ENCODE results near the gene TRMU.
A peak's percentile ranks its signal among the peaks of the same experiment; 100 is the strongest.

Gene TRMU

DNA sequence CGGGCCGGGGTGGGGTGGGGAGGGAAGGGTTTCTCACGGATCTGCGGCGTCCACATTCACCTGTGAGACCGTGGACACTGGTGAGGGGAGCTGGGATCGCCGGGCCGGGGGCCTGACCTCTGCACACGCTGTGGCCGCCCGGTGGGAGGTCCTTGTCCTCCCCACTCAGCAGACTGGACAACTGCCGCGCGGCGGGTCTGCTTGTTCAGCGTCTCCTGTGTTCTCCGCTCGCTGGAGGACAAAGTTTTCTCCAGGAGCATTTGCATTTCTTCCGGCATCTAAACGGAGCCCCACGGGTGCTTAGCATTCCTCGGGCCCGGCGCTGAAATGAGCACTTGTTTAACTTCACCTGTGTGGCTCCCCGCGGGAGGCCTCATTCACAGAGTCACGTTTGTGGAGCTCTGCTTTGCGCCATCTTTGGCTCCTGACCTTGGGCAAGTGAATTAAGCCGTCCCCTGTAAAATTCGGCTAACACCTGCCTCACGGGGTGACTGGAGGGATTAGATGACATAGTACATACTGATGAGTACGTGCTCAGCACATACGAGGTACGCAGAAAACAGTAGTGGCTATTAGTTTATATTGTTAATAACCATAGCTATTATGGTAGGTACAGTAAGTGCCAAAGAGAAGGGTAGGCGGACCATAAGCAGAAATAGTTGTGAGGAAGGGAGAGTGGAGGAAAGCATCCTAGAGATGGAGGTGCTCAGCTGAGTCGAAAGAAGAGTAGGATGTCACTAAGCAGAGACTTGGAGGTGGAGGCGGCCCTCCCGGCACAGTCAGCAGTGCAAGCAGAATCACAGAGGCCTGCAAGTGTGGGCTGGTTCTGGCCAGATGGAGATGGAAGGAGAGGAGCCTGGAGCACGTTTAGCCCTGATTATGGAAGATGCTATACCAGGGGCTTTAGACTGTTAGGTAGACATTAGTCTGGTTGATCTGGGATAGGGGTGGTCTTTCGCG lies 885 bp downstream of the TRMU start:
- peak; percentile 31 for DNase-seq (ENCODE audit: low read depth, low spot score)

DNA sequence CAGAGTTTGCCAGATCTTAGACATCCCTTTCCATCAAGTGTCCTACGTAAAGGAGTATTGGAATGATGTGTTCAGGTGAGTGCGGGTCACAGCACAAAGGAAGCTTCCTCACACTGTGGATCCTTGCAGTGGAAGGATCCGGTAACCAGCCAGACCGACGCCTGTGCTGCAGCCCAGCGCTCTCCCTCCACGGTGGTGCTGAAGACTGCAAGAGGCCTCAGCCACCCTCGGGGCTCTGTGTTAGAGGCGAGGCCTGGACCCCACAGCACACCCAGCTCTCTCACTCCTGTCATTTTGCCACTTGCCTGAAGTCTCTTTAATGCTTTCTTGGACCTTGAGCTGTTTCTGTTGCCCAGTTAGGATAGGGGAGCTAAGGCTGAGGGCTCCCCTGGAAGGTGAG lies 2.4 kb downstream of the TRMU start:
- DNase-seq (ENCODE audit: low read depth, low spot score) = no peak

DNA sequence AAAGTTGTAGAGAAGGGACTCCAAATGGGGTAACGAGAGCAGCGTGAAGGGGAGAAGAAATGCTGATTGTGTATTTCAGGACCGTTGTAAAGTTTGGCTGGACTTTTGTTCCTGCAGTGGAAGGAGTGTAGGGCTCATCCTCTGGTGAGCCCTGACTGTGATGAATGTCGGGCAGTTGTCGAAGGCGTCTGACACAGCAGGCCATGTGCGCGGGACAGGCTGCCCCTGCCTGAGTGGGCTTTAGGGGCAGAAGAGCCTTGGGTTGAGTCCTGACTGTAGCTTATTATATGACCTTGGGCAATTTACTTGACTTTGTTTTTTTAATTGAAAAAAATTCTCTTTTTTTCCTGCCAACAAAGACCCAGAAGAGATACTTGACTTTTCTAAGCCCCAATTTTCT lies 3.1 kb downstream of the TRMU start:
- DNase-seq (ENCODE audit: low read depth, low spot score) = no peak

DNA sequence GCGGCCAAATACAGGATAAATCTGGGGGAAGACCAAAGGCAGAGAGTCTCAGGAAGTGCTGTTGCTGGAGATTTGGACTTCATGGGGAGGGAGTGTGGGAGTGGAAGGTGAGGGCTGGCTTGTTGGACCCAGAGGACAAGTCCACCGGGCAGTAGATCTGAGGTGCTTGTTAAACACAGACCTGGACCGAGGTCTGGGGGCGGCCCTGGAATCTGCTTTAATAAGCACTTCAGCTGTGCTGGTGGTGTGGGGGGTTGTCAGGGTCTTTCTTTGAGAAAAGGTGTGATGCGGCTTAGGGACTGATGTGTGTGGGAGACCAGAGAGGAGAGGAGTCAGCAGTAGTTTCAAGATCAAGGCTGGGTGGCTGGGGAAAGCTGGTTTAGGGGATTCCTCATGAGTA lies 4.4 kb downstream of the TRMU start:
- DNase-seq (ENCODE audit: low read depth, low spot score) = no peak

DNA sequence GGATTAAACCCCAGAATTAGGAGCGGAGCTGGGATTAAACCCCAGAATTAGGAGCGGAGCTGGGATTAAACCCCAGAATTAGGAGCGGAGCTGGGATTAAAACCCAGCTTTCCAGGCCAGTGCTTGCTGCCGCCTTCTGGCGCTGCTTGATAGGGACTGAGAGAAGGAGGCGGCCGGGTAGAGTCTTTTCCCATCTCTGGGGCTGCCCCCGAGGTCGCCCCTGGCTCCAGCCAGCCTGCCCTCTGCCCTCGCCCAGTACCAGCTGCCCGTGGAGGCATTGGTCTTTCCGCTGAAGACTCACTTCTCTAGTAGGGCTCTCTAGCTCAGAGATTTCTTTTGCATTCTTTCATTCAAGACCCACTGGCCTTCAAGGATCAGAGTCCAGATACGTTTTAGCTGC lies 5.2 kb downstream of the TRMU start:
- DNase-seq (ENCODE audit: low read depth, low spot score) = no peak

DNA sequence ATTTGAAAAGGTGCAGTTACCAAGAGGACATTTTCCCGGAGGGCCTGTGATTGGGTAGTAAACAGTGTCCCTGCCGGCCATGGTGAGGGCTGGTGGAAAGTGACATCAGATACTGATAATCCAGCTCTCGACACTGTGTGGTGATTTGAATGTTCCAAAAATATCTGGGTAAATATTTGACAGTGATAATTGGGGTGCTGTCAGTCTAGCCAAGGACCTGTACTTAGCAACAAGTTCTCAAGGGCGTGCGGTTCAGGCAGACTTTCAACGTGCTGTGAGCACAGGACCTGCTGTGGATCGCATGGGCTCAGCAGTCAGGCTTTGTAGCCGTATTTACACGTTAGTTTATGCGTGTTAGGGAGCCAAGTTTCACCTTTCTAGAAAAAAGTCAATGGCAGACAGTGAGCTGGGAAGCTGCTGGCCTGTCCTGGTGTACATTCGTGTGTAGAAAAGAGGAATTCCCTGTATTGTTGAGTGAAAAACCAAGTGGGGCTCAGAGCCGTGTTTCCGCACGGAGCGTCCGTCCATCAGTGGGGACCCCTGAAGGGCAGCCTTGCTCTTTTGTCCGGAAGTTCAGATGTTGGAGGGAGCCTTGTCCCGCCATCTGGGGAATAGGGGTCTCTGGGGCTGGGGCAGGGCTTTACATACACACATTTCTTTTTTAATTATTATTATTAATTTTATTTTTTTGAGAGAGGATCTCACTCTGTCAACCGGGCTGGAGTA lies 11.3 kb downstream of the TRMU start:
- no peak for DNase-seq (ENCODE audit: low read depth, low spot score)

DNA sequence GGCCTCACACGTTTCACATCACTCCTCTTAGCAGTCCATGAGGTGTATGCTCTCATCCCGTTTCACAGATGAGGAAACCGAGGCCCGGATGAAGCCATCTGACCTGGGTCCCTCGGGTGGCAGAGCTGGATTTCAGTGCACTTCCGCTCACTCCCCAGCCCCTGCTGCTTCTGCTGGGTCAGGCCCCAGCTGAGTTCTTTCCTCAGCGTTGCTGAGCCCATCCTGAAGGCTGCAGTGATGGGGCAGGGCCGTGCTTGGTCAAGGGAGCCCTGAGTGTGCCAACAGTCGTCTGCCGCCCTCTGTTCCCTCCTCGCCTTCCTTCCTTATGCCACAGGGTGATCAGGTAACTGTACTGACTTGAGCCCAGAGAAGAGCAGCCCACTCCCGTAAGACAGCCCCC lies 12.1 kb downstream of the TRMU start:
- no peak for DNase-seq (ENCODE audit: low read depth, low spot score)

DNA sequence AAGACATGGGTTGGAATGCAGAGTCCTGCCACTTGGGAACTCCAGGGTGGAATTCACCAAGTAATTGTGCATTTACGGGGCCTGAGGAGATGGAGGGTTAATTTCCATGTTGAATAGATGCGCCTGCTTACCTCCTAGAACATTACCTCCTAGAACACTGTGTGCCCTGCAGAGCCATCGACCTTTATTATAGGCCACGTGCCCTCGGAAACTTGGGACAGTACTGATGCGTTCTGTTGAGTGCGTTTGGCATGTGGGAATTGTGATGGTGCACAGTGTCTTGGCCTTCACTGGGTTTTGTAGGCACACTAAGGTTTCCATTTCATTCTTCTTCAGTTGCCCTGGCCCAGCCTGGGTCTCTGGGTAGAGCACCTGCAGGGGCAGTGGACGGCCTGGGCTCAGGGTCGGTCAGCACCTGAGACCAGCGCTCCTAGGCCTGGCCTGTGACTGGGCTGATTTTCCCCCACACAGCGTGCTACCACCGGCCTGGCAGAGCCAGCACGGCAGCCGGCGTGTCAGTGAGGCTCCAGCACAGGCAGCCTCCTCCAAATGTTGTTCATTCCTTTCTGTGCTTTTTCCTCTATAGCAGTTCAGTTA lies 12.7 kb downstream of the TRMU start:
- no peak for DNase-seq (ENCODE audit: low read depth, low spot score)

DNA sequence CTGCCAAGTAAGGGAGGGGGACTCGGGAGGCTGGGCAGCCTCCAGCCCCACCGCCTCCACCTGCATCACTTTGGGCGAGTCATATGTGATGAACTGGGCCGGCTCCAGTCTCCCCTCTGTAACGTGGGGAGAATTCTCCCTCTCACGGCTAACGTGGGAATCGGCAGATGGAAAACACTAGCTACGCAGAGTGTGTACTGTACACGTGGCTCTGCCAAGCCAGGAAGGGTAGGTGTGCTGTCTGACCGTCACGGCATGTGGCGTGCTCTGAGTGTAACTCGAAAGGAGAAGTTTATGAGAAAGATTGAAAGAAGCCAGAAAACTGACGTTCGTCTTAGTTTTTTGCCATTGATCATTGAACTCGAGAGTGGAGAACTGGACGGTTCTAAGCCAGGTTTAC lies 13.7 kb downstream of the TRMU start:
- no peak for DNase-seq (ENCODE audit: low read depth, low spot score)

DNA sequence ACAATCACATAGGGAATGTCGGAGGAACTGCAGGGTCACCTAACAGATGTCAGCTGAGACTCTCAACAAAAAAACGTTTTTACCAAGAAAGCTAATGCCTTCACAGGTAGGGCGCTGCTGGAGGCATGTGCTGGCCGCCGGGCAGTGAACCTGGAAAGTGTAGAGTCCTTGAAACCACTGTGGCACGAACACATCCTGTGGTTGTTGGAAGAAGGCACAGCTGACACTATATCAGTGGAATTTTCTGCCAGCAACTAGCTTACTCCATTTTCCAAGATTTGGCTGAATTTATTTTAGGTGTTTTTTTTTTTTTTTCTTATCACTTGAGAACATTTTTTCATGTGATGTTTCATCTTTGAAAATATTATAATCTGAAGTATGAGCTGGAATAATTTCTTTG lies 14.2 kb downstream of the TRMU start:
- DNase-seq (ENCODE audit: low read depth, low spot score) = no peak

DNA sequence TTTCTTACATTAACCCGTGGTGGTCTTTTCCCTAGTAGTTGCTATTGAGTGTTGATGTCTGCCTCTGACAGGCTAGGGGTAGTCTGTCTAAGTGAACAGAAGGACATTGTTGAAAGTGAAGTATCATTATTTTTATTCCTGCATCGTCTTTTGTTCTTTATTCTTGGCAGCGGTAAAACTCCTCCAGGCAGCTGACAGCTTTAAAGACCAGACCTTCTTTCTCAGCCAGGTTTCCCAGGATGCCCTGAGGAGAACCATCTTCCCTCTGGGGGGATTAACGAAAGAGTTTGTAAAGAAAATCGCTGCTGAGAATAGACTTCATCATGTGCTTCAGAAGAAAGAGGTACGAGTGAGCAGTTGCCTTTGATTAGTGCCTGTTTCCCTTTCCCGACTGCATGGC lies 14.6 kb downstream of the TRMU start:
- DNase-seq (ENCODE audit: low read depth, low spot score) = no peak

DNA sequence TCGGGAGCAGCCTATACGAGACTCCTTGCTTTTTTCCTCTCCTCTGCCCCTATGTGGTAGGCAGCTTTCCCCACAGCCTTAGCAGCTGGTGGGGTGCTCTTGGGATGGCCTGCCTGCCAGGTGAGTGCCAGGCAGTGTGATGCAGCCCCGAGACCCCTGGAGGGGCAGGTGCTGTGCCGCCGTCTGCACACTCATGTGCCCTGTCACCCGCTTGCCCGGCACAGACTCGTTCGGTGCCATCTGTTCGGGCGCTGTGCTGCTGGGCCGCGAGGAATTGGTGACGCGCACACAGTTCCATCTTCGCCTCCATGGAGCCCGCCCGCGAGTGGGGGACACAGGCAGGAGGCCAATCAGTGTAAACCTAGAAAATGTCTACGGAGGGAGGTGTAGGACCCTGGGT lies 15.1 kb downstream of the TRMU start:
- DNase-seq (ENCODE audit: low read depth, low spot score) = no peak

DNA sequence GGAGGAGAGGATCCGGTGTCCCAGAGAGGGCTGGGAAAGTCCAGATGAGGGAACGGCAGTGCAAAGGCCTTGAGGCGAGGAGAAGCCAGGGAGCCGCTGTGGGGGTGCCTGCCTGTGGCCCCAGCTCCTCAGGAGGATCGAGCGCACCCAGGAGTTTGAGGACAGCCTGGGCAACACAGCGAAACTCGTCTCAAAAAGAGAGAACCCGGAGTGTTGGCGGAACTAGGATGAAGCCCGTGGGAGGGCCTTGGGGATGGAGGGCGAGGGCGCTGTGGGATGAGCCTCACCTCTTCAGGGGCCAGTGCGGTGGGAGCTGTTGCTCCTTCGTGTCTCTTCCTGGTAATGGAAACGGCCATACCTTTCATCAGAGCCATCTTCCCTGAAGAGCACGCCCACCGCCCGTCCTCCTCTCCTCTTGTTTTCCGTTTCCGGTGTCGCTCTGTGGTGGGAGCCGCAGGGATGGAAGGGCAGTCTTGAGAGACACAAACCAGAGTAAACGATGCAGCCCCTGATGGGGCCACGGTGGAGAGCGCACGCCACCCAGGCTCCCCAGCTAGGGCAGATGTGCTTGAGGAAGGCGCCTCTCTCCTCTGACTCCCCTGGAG lies 15.7 kb downstream of the TRMU start:
- DNase-seq (ENCODE audit: low read depth, low spot score) = no peak

DNA sequence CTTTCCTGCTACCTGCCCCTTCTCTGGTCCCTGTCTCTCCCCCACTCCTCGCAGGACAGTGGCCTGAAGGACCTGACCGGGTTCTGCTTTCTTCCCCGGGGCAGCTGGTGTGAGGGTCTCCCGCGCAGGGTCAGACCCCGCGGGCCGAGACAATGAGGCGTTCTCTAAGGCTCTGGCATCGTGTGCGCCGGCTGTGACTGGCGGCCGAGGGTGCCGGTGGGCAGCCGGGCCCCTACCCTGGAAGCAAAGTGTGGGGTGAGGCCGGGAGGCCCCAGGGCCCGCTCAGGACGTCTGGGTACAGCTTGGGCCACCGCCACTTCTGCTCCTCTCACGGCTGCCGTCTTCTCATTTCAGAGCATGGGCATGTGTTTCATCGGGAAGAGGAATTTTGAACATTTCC lies 16.3 kb downstream of the TRMU start:
- no peak for DNase-seq (ENCODE audit: low read depth, low spot score)

DNA sequence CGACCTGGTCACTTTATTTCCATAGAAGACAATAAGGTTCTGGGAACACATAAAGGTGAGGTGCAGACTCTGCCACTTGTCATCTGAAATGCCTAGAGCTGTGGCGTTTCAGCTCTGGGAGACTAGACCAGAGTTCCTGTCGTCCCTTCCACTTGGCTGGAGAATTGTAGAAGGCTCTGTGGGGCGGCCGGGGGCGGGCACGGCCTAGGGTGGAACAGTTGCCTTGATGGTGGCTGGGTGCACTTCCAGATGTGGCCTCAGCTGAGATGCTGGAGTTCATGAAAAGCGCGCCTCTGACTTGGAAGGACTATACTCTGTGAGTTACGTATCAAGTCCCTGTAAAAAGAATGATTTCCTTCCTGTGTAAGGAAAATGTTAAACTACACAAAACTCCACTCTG lies 16.8 kb downstream of the TRMU start:
- DNase-seq (ENCODE audit: low read depth, low spot score) = no peak

DNA sequence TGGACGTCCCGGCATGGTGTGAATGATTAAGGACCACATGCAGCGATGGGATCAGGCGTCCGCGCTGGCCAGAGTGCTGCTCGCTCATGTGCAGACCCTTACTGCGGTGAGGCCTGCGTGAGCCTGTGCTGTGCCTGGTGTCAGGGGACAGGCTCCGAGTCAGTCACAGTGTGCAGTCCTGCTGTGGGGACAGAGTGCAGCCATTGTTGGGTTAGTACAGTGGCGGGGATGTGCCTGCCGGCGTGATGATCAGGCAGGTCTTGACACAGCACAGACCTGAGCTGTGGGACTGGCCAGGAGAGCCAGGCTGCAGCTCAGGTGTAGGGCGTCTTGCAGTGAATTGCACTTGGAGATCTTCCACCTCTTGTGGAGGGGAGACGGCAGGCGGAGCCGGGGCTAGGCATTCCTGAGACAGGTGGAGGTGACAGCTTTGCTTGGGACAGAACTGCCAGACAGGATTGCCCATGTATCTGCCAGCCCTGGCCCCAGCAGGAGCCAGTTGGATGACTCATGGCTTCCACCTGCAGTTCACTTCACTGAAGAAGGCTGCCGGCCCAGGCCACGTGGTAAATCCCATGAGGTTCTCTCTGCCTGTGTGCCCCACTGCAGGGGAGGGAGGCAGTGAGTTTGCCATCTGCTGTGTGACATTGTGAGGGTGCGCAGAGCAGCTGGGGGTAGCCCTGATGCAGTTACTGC lies 17.3 kb downstream of the TRMU start:
- DNase-seq (ENCODE audit: low read depth, low spot score) = no peak

DNA sequence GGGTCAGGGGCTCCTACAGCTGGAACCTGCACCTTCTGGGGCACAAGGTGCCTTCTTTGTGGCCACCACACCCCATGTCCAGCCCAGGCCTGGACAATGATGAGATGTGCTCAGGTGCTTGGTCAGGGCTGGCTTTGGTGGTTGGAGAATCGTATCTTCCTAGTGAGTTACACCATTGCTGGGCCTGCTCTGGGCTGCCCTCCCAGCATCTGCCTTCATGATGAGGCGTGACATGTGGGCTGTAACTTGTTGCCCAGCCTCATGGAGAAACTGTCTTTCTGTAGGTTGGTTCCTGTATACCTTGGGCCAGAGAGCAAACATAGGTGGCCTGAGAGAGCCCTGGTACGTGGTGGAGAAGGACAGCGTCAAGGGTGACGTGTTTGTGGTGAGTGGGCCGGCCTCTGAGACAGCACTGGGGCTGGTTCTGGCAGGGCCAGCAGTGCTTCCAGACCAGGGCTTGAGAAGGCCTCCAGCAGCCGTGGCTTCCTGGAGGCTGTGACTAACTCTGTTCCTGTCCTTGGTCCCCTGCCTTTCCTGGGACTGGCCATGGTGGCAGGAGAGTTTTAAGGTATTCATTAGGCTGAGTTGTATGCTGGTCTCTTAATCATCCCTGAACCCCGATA lies 18.1 kb downstream of the TRMU start:
- no peak for DNase-seq (ENCODE audit: low read depth, low spot score)

DNA sequence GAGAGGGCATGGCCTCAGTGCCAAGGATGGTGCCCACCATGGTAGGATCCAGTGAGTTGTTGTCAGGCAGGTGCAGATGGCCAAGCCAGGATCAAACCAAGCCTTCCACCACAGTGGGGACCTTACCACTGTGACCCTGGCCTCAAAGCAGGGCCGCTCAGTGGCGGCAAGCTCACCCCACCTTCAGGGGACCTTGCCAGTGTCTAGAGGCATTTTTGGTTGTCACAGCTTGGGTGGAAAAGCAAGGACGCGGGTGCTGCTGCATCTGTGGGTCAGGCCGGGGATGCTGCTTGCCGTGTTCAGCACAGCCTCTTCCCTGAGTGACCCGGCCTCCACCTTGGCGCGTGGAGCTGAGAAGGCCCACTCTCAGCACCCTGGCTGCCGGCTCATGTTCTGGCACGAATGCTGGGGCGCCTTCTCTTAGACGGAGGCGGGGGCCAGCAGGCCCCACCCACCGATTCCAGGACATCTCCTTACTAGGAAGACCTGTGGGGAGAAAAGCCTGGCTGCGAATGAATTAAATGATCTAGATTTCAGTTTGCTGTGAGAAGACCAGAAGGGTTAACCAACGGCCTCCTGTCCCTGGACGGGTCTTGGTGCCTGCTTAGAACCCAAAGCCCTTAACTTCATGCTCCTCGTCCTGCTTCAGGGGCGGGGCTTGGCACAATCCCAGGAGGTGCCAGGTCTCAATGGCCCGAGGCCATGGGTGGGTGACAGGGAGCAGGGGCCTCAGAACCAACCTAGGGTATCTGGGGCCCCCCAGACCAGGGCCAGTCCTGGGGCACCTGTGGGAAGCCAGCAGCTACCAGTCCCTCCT lies 18.9 kb downstream of the TRMU start:
- DNase-seq (ENCODE audit: low read depth, low spot score) = no peak

DNA sequence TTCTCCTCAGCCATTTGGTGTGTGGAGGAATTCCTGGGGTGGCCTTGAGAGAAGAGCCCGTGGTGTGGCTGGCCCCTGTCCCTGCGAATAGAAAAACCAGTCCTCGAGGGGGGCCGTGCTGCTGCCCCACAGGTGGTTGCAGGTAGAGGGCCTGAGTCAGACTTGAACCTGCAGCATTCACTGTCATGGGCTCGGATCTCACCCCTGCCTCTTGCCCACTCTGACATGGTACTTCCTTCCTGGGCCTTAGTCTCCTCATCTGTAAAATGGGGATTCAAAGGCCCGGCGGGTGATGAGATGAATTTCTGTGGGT lies 19.4 kb downstream of the TRMU start:
- no peak for DNase-seq (ENCODE audit: low read depth, low spot score)

DNA sequence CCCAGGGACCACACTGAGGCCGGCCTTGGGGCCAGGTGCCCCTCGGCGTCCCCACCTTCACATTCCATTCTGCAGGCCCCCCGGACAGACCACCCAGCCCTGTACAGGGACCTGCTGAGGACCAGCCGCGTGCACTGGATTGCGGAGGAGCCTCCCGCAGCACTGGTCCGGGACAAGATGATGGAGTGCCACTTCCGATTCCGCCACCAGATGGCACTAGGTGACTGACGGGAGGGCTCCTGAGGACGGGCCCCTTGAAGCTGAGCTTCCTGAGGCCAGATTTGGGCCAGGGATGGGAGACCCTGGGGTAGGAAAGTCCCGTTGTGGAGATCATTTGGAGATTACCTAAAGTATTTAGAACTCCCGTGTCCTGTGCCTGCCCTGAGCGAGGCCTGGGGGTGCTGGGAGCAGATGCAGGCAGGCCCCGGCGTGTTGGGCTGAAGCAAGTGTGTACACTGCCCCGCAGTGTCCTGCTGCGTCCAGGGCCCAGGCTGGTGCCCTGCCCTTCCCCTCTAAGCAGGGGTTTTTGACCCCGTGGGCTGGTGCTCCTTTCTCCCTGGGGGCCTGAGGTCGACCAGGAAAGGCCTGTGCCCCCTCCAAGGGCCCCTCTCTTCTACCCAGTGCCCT lies 20.0 kb downstream of the TRMU start:
- peak; percentile 87 for DNase-seq (ENCODE audit: low read depth, low spot score)

Data from ELF-1 (cell line).